HG03097 (cell line): ENCODE data around the gene GTPBP6.
"Not testable (repeated sequence)": the region's sequence is repeated elsewhere in the genome, so short reads cannot be mapped to it uniquely, and the experiment has no call there.

Source experiments
- ATAC-seq: cut with Tn5 transposase; IDR thresholded peaks from one replicate; pipeline ENCODE4 v1.9.1; 2021; ENCODE audit not compliant: unreplicated experiment, low FRiP score

GTPBP6 gene

DNA sequence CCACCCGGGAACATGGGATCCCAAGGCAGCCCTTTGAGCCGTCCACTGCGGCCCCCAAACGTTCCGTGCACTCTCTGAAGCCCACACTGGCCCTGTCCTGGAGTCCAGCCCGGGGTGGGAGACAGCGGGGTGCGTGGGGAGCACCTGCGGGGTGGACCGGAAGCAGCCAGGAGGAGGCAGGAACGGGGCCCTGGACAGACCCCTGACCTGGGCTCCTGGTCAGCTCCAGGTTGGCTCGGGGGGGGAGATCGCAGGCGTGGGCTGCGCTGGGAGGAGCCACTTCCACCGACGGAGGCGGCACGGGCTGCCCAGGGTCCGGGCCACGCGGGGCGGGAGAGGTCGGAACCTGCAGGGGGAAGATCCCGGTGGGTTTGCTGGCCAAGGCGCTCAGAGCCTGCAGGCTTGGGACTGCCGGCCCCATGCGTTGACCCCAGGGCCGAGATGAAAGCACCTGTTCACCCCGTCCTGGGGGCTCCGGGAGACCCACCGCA, 43.1 kb downstream of the GTPBP6 start:
- ATAC-seq = peak; percentile 22

DNA sequence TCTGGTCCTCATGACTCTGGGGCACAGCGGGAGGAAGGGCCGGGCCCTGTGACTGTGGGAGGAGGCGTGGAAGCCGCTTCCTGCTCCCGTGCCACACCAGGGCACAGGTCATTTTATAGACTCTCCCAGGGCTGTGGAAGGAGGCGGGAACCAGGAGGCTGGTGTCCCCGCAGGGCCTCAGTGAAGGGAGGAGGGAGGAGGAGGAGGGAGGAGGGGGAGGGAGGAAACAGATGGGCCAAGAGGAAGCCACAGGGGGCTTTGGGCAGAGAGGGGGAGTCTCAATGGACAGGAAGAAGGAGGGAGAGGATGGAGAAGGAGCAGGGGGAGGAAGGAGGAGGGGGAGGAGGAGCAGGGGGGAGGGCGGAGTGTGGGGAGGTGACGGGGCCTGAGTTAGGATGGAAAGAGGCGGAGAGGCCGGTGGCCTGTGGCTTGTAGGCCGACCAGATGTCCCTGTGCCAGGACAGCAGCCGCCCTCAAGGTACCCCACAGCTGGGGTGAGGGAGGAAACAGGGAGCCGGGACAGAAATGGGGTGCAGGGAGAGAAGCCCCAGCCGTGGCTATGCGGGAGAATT, 43.6 kb downstream of the GTPBP6 start:
- no peak for ATAC-seq

DNA sequence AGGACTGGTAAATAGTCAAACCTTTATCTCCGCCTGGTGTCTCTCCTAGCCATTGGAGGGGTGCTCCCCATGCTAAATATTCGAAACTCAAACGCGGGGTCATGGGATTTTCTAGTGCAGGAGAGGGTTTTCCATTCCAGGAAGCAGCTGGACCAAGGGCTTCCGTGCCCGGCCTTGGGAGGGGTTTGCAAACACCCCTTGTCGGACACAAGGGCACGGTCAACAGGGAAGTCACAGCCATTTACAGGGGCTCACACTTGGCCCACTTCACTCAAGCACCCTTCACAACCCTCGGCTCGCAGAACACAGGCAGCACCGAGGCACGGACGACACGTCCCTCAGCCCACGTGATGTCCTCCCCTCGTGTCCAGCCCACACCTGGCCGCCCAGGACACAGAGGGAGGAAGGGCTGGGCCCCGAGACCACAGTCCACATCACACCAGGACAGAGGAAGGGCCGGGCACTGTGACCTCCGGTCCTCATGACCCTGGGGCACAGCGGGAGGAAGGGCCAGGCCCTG, 47.7 kb downstream of the GTPBP6 start:
- ATAC-seq = no peak

DNA sequence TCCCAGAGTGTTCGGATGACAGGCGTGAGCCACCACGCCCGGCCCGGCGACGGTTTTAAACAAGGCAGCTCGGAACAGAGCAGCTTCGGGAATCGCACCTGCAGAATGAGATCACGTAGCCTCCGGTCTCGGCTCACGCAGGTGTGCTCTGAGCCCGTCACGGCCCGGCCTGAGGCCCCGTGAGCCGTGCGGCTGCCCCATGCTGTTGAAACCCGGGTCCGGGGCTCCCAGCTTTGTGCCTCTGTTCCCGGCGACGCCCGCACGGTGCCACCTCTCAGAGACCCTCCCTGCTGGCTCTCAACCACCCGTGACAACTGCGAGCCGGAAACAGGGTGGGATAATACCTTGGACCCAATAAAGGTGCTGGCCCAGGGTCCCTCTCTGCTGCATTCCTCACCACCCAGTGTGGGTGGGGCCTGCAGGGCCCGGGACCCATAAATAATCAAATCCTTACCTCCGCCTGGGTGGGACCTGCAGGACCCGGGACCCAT, 50.8 kb downstream of the GTPBP6 start:
- no peak for ATAC-seq

DNA sequence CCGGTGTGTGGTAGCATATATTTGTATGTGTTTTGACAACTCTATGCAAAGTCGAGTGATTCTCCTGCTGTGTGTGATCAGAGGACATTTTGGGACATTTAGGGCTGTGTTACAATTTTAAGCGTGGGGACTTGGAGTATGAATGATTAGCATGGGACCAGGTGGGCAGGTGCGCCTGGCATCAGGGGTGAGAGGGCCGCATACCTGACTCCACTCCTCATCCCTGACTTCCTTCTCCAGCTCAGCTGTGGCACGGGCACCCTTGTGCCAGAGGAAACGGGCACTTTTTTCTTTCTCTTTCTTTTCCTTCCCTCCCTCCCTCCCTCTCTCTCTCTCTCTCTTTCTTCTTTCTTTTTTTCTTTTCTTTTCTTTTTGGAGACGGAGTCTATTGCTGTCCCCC, 53.1 kb downstream of the GTPBP6 start:
- no peak for ATAC-seq

DNA sequence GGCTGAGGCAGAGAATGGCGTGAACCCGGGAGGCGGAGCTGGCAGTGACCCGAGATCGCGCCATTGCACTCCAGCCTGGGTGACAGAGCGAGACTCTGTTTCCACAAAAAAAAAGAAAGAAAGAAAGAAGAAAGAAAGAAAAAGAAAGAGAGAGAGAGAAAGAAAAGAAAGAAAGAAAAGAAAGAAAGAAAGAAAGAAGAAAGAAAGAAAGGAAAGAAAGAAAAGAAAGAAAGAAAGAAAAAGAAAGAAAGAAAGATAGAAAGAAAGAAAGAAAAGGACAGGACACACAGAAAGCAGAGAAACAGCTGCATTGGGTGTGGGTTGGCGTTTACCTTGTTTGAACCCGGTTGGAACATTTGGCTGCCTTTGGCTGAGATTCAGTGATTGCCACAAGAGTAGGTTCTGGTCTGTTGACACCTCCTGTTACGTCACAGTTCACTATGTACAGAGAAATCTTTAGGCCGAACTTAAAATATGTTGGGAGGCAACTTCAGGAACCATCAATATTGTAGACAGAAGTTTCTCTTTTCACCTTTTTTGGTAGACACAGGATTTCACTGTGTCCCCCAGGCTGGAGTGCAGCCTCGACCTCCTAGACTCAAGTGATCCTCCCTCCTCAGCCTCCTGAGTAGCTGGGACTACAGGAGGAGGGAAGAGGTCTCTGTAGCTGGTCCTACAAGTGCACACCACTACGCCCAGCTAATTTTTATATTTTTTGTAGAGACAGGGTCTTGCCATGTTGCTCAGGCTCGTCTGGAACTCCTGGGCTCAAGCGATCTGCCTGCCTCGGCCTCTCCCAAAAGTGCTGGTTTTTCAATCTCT, 53.8 kb downstream of the GTPBP6 start:
- ATAC-seq = no peak

DNA sequence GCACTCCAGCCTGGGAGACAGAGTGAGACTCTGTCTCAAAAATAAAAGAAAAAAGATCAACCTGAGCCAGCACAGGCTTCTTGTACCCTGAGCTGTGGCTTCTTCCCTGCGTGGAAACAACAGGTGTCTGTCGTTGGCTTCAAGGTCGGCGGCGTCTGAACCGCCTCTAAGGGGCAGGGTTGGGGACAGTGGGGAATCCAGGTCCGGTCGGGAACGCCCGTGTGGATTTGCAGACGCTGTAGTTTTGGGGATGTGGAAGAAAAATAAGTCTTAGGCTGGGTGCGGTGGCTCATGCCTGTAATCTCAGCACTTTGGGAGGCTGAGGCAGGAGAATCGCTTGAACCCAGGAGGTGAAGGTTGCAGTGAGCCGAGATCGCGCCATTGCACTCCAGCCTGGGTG, 54.6 kb downstream of the GTPBP6 start:
- not testable (repeated sequence) for ATAC-seq

DNA sequence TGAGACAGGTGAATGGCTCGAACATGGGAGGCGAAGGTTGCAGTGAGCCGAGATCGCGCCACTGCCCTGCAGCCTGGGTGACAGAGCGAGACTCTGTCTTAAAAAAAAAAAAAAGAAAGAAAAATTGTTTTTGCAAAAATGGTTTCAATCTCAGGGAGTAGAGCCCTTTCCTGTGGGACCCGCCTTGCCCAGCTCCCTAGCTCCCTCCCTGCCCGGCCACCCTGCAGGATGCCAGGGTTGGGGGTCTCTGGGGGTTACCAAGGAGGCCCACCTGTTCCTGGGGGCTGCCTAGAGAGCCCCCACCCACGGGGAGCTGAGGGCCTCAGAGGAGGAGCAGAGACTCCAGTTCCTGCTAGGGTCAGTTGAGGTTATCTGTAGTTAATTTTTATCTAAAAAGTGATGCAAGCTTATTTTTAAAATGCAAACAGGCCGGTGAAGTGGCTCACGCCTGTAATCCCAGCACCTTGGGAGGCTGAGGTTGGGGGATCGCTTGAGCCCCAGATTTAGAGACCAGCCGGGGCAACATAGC, 56.2 kb downstream of the GTPBP6 start:
- peak; percentile 86 for ATAC-seq

DNA sequence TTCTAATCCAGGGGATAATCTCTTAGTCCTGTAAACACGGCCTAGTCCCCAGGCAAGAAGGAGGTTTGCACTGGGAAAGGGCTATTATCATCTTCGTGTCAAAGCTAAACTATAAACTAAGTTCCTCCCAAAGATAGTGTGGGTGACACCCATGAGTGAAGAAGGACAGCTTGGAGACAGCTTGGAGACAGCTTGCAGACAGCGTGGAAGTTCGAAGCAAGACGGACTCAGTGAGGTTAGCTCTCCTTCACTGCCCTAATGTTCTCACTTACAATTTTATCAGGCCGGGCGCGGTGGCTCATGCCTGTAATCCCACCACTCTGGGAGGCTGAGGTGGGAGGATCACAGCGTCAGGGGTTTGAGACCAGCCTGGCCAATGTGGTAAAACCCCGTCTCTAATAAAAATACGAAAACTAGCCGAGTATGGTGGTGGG, 56.7 kb downstream of the GTPBP6 start:
- peak; percentile 24 for ATAC-seq

DNA sequence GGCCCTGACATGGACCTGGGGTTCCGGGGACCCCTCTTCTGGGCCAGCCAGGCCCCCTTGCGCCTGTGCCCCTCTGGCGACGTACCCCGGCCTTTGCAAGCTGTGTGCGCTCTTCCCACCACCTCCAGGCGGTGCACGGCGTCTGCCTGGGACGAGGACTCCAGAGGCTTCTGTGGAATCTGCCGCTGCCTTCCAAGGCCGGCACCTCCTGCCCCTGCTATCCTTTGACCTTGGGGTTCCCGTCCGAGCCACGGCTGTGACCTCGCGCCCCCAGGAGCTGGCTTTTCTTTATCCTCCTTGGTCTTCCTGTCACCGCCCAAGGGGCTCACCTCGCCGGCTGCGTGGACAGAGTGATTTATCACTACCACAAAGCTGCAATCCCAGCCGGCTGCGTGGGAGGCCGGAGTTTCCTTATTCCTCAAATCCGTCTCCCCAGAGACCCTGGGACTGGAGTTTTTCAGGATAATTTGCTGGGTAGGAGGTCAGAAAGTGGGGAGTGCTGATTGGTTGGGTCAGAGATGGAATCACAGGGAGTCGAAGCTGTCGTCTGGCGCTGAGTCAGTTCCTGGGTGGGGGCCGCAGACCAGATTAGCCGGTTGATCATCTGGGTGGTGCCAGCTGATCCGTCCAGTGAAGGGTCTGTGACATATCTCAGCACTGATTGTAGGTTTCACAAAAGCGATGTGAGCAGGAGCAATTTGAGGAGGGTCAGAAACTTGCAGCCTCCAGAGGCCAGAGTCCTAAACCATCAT, 57.3 kb downstream of the GTPBP6 start:
- ATAC-seq = no peak

DNA sequence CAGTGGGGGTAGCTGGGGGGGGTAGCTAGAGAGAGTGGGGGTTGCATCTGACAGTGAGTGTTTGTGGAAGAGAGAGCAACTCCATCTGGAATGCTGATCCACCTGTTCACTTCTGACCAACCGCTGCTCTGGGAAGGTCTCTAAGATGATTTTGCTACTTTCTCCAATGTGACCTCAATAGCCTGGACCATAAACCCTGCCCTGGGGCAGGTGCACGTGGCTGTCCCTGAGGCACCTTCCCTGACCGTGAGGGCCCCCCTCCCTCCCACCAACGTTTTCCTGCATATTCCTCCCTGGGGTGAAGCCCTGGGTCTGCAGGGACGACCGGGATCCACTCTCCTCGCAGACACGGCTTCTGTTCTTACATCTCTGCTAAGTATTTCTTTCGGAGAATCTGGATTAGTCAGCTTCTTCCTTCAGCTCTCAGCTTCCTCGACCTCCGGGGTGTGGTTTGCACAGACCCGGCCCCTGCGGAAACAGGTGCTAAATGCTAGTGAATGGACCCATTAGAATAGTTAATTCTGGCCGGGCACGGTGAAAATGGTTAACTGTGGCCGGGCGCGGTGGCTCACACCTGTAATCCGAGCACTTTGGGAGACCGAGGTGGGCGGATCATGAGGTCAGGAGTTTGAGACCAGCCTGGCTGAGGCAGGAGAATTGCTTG, 58.8 kb downstream of the GTPBP6 start:
- ATAC-seq = no peak

DNA sequence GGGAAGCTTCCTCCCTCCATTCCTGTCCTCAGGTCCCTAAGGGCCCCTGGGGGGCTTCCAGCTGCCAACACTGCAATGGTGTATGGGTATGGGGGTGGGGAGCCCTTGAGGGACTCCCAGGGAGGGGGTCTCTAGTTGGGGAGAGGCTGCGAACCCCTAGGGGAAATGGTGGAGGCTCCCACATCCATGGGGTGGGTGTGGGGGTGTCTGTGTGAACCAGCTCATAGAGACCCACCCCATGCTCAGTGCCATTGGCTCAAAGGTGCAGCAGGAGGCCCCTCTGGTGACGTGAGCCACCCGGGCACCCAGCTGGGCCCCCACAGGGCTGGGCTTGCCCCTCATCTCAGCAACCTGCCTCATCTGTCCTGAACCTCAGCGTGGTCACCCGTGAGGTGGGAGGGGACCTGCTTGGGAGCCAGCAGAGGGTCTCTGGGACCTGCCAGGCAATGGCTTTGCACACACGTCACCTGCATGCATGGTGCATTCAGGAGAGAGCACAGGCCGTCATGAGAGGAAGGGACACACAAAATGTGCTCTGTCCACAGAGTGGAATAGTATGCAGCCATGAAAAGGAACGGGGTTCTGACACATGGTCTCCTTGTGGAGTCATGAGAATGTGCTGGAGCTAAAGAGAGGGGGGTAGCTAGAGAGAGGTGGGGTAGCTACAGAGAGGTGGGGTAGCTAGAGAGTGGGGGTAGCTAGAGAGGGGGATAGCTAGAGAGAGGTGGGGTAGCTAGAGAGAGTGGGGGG, 60.1 kb downstream of the GTPBP6 start:
- ATAC-seq = no peak

DNA sequence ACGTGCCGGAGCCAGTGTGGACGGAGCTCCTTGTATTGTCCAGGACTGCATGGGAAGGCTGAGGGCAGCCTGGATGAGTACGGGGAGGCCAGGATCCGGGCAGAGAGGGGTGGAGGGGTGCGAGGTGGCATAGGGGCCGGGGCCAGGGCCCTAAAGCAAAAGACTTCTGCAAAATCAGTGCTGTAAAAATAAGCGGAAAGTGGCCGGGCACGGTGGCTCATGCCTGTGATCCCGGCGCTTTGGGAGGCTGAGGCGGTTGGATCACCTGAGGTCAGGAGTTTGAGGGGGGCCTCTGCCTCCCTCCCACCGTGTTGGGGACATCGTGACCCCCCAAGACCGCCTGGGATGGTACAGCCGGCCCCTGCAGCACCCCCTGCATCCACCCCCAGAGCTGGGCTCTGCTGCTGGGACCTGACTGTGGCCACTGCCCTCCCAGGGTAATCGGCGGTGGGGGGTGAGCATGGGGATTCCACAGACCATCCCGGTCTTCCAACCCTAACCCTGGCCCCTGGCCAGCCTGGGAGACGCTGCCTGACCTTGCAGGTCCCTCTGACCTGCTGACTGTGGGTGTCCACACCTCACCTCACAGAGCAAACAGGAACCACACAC, 60.8 kb downstream of the GTPBP6 start:
- no peak for ATAC-seq

DNA sequence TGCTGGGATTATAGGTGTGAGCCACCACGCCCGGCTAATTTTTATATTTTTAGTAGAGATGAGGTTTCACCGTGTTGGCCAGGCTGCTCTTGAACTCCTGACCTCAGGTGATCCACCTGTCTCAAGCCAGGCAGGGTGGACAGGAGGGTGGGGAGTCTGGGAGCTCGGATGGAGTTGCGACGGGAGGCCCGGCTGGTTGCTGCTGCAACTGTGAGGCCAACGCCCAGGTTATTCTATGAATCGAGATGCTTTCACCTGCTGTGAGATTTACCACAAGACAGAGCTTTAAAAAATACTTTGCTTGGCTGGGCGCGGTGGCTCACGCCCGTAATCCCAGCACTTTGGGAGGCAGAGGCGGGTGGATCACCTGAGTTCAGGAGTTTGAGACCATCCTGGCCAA, 61.5 kb downstream of the GTPBP6 start:
- ATAC-seq = not testable (repeated sequence)

DNA sequence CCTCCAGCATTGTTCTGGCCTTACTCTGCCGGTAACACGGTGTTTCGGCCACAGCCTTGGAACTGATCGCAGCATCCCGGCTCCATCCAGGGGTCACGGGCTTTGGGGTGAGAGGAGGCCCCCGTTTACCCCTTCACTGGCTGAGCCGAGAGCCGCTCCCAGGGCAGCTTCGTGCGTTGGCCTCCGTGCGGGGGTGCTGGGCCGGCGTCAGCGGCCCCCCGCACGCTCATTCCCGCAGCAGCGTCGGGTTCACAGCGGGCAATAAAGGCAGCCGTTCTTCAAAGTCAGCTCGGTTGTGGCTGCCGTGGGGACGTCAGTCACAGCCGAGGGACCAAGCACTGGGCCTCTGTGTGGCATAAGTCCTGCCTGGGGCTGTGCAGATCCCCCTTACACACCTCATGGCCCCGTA, 62.7 kb downstream of the GTPBP6 start:
- ATAC-seq = no peak
